T-helper 1 cell (primary cell): ENCODE data around the gene DCPS.
"Not testable (repeated sequence)": the region's sequence is repeated elsewhere in the genome, so short reads cannot be mapped to it uniquely, and the experiment has no call there.

ENCODE experiments used
- DNase-seq, 5 donors: peaks; one replicate each; pipeline ENCODE4 v3.0.0-alpha.2; 2012 to 2020

DCPS gene

DNA sequence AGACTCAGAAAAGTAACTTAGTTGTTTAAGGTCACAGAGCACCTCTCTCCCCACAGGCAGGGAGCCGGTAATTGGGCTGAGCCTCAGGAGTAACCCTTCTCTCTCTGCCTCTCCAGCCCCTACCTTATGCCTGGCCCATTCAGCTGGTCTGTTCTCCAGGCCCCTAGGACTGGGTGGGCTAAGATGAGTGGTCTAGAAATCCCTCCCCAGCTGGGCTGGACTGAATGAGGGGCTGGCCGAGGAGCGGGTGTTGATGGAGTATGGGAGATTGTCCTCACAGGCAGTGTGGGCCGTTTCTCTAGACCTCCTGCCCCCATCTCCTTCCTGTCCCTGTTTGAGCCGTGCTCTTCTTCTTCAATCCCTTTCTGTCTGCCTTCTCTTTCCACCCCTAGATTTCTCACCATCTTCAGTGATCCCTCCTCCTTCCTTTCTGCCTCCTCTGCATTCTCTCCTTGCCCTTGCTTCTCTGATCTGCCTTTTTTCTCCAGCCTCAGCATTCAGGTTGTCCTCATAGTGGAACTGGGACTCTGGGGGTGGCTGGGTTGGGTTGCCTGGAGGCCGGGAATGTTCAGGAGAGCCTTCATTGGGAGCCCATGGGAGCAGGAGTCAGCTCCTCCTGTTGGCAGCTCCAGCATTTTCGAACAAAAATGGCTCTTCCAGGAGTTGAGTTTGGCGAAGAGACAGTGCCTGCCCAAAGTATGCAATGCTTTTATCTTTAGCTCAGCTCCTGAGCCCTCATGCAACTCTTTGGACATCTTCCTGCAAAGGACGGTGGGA, 59.2 kb downstream of the DCPS start:
- no peak for DNase-seq

DNA sequence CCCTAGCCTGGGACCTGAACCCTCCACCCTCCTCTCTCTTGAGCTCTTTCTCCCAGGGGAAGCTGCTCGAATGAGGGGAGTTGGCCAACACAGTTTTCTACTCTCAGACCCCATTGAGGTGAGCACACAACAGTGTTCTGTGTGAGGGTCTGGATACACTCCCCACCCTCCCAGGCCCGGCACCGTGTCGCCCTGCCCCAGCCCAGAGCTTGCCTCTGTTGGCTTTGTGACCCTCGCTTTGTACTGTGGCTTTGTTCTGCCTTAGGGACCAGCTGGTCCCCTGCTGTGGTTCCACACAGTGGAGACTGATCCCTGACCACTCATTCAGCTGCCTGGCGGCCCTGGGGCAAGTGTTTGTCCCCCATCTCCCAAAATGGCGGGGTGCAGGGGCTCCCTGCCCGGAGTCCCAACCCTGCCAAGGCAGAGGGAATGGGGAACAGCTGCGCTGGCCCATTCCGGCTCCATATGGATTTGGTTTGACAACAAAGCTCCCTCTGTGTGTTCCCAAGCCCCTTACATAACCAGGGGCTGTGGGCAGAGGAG, 59.9 kb downstream of the DCPS start:
- DNase-seq = no peak

DNA sequence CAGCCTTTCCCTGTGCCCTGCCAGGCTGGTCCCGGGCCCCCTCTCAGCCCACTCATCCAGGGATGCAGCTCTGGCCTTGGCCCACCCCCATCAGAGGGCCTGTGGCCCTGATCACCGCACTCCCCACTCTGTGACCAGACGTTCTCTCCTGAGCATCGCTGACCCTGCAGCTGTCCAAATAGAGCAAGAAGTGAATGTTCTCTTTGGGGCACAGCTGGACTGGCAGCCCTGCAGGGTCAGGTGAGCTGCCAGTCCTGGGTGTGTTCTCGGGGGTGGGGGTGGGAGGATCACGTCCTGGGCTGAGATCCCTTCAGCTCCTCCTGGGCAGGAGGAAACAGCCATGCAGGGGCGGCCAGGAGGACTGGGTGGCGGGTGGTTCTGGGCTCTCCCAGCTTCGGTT, 60.9 kb downstream of the DCPS start:
- DNase-seq = not testable (repeated sequence)

DNA sequence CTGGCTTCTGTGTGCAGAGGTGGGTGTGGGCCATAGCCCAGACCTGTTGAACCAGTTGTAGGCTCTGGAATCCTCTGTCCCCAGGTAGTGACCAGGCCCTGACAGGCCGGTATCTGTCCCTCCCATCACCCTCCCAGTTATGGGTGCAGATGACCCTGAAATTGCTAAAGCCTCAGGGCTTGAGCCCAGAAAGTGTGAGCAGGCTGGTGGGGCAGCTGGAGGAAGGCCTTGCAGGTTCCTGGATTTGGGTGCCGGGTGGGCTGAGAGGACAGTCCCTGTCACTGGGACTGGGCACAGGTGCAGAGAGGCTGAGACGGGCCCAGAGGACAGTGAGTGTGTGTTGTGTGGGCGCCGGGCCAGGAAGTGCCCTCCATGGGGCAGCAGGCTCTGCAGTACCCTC, 61.6 kb downstream of the DCPS start:
- not testable (repeated sequence) for DNase-seq

DNA sequence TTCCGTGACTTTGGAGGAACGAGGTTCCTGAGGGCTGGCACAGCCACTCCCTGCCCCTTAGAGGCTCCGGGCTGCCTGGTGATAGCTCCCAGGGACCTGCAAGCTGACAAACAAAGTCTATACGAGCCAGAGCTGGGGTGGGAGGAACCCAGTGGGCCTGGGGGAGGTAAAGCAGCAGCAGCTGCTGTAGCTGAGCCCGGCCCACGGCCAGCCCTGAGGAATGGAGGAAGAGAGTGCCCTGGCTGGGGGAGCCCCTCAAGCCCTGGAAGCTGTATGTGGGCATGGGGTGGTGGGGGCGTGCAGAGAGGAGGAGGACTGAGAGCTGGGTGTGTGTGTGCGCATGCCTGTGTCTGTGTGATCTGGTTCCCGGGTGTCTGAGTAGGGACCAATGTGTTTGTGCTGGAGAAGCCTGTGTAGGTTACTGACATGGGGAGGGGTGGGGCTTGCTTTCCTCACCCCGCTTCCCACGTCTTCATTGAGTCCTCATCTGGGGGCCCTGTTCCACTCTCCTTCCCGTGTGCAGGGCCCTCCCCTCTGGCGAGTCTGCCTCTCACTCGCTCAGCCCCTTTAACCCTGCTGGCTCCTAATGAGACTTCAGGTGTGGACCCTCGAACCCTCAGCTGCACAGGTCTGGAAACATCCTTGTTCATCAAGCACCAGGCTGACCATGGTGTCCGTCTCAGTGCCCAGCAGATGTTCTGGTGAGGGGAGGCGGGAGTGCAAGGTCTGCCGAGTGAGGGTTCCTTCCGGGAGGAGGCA, 62.4 kb downstream of the DCPS start:
- no peak for DNase-seq

DNA sequence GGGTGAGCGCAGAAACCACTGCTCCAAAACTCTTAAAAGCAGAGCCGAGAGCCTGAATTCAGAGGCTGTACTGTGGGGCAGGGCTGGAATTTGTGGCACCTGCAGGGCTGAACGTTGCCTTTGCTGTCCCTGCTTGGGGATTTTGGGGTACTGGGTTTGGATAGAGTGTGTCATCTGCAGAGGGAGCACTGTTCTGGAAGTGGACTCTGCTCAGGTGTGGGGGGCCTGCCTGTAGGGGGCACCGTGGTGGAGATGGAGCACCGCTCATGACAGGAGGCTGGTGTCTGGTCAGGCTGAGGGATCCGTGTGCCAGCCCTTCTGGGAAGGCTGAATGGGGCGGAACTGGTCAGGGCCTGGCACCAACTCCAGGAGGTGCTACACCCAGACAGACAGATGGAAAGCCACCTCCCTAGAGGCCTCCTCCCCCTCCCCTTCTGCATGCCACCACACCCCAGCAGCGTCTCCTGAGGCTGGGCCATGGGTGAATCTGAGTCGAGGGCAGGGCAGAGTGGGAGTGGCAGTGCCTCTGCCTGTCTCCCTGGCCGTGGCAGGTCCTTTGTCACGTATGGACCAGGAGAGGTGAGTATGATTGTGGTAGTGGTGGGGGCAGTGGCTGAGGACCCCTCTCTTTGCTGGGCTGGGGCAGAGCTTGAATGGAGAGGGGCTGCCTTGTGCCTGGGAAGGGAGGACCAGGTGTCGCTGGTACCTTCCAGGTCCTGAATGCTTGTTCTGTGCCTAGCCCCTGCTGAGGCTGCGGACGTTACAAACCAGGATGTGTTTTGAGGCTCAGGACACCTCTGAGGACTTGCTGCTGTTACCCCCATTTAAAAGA, 63.2 kb downstream of the DCPS start:
- DNase-seq = not testable (repeated sequence)

DNA sequence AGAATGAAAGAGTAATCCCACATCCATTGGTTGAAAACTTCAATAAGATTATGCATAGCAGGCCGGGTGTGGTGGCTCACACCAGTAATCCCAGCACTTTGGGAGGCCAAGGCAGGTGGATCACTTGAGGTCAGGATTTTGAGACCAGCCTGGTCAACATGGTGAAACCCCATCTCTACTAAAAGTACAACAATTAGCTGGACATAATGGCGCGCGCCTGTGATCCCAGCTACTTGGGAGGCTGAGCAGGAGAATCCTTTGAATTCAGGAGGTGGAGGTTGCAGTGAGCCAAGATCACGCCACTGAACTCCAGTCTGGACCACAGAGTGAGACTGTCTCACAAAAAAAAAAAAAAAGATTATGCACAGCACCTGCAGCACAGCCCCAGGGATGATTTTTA, 63.9 kb downstream of the DCPS start:
- DNase-seq = not testable (repeated sequence)

DNA sequence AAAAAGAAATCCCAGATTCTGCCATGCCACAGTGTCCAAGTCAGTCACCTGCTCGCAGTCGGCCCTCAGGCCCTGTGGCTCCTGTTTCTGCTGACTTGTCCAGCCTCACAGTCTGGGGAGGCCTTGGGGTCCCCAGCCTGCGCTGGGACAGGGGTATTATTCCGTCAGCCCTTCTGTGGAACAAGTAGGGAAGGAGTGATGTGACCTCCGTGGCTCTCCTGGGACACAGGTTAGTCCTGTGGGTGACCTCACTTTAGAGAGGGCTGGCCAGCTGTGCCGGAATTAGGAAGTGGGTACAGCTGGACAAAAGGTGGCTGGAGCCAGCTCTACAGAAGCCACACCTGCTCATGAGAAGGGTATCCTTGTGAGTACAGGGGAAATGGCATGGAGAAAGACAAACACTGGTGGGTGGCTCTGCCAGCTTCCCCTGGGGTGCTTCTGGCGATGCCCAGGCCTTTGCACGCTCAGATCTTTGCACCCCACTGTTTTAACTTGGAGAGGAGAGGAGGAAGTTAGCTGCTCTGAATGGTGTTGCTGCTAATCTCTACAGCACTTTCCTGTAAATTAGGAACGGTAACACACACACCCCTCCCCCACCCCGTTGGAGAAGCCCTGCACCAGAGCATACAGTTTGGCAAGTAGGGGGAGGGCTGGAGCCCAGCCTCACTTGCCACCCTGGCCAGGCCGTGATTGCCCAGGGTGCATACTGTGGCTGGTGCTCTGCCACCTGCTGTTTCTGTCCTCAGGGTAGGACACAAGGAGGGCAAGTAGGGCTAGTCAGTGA, 64.7 kb downstream of the DCPS start:
- DNase-seq = peak in 1 of 5 donors; percentile 21

DNA sequence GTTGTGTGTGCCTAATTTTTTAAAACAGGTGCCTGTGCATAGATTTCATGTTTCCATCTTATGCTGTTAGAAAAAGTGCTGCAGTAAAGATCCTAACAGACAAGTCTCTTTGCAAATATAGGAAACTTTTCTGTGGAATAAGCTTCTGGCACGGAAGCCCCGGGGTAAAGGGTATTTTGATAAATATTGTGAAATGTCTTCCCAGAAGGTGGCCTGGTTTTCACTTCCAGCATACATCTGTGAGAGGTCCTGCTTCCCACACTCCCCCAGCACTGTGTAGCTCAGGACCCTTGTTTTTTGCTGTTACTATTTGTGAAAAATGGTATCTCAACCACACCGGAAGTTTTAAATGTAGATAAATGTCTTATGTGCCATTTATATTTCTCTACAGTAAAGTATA, 66.2 kb downstream of the DCPS start:
- no peak for DNase-seq

DNA sequence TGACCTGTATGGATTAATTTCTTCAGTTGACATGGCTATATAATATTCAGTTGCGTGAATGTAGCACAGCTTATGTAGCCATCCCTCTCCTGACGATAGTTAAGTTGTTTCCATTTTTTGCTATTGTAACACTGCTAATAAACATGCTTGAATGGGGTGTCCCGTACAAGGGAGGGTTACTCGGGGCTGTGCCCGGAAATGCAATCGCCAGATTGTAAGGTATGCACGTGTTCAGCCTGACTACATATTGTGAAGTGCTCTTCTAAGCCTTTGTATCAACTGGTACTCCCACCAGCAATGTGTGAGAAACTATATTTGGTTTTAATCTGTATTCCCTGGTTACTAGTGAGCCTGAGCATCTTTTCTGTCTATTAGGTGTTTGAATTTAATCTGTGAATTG, 67.7 kb downstream of the DCPS start:
- no peak for DNase-seq

DNA sequence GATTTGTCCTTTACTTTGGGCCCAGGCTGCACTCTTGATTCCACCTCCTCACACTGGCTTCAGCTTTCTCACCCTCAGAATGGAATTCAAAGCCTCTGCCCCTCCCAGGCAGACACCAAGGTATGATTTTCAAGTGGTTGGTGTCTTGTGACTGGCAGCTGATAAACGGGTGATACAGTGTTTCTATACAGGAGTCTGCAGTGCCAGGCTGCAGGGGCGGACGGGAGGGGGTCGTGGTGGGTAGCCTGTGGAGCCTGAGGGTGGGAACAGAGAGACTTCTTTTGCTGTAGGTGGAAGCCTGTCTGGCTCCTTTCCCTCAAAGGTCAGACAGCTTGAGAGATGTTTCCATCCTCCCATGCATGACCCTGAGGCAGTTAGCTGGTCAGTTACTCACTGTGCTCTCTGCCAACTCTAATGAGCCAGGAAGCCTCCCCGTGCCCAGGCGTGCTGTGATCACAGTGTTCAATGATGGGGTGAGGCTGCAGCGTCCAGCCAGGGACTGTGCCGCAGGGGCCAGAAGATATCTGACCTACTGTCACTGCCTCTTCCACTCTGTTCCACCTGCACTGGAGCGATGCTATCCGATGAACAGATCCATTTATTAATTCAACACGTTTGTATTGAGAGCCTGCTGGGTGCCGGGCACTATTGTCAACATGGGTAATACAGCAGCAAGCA, 69.7 kb downstream of the DCPS start:
- not testable (repeated sequence) for DNase-seq

DNA sequence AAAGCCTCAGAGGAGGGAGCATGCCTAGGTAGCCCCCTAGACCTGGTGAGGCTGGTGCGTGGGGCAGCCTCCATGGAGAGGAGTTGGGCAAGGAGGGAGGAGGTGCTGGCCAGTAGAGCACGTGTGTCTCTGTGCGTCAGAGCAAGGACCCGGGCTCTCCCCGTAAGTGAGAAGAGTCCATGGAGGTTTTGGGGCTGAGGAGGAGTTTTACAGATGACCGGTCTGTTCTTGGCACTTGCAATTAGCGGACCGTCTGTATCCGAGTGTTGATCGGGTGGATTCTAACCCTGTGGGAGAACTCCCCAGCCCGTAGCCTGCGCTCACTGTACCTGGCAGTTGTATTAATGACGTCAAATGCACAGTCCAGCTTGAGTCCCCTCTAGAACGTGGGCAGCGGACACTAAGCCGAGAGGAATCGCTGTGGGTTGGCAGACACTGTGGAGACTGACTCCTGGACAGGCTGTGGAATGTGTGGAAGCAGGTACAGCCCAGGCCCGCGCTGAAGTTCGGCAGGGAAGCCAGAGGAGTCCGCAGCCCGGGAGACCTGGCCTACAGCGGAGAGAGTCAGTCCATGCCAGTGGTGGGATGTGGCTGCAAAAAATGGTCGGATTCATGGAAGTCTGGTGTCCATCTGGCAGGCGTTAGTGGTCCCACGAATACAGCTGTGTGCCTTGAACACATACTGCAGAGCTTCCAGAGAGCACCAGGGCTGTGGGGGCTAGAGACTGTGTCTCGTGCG, 70.9 kb downstream of the DCPS start:
- not testable (repeated sequence) for DNase-seq

DNA sequence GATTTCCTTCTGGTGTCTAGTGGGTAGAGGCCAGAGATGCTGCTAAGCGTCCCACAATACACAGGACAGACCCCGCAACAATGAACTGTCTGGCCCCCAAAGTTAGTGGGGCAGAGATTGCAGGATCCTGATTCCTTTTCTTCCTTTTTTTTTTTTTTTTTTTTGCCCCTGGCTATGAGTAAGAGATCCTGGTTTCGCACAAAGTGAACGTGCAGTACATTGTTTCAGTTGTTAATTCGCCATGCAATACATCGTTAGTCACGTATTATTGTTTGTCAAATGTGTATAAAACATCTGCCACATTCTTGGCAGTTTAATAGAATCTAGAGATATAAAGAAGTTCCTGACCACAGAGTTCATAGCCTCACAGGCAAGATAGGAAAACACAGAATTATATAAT, 71.9 kb downstream of the DCPS start:
- DNase-seq = no peak

DNA sequence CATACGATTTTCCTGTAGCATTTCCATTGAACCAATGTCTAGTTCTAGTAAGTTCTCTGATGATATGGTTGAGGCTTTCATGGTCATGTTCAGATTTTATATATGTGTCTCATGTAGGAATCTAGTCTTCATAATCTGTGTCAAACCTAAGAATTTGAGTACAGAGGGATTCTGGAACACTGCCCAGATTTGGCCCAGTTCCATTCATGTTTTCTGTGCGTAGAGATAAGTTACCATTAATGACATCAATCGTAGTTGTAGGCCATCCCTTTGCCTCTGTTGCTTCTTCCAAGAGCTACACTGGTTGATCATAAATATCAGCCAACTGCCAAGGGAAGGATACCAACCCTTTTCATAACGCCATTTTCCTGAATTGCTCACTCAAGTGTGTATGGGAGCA, 74.9 kb downstream of the DCPS start:
- no peak for DNase-seq

DNA sequence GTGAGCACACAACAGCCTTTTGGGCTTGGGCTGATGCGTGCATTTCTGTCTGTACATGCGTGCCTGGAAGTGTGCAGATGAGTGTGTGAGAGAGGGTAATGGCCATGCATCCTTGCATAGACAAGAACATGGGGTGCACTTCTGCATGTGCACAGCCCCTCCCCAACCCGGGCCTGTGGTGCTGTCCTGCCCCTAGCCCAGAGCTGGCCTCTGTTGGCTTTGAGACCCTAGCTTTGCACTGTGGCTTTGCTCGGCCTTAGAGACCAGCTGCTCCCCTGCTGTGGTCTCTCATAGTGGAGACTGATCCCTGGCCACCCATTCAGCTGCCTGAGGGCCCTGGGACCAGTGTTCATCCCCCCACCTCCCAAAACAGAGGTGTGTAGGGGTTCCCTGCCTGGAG, 77.0 kb downstream of the DCPS start:
- DNase-seq = no peak

DNA sequence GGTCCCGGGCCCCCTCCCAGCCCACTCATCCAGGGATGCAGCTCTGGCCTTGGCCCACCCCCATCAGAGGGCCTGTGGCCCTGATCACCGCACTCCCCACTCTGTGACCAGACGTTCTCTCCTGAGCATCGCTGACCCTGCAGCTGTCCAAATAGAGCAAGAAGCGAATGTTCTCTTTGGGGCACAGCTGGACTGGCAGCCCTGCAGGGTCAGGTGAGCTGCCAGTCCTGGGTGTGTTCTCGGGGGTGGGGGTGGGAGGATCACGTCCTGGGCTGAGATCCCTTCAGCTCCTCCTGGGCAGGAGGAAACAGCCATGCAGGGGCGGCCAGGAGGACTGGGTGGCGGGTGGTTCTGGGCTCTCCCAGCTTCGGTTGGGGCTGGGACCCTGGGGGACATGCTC, 78.1 kb downstream of the DCPS start:
- DNase-seq = not testable (repeated sequence)

DNA sequence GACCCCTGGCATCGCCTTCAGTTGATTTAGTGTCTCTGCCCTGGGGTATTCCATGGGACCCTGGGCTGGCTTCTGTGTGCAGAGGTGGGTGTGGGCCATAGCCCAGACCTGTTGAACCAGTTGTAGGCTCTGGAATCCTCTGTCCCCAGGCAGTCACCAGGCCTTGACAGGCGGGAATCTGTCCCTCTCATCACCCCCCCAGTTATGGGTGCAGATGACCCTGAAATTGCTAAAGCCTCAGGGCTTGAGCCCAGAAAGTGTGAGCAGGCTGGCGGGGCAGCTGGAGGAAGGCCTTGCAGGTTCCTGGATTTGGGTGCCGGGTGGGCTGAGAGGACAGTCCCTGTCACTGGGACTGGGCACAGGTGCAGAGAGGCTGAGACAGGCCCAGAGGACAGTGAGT, 78.8 kb downstream of the DCPS start:
- not testable (repeated sequence) for DNase-seq

DNA sequence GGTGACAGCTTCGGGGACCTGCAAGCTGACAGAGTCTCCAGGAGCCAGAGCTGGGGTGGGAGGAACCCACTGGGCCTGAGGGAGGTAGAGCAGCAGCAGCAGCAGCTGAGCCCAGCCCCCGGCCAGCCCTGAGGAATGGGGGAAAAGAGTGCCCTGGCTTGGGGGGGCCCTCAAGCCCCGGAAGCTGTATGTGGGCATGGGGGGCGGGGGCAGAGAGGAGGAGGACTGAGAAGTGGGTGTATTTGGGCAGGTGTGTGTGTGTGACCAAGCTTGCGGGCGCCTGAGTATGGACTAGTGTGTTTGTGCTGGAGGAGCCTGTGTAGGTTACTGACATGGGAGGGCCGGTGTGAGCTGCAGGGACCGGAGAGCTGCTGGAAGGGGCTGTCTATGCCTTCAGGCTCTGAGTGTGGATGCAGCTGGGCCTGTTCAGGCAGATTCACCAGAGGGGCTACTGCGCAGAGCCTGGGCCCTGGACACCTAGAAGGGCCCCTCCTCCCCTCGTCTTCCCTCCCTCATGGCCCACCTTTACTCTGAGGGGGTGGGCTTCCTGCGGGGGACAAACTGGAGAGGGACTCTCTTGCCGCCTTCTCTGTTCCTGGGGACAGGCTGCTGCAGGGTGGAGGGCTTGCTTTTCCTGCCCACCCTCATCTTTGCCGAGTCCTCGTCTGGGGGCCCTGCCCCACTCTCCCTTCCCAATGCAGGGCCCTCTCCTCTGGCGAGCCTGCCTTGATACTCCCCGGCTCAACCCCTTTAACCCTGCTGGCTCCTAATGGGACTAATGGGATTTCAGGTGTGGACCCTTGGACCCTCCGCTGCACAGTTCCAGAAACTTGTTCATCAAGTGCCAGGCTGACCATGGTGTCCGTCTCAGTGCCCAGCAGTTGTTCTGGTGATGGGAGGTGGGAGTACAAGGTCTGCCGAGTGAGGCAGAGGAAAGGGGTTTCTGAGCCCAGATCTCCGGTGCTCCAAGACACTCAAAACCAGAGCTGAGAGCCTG, 79.8 kb downstream of the DCPS start:
- no peak for DNase-seq

DNA sequence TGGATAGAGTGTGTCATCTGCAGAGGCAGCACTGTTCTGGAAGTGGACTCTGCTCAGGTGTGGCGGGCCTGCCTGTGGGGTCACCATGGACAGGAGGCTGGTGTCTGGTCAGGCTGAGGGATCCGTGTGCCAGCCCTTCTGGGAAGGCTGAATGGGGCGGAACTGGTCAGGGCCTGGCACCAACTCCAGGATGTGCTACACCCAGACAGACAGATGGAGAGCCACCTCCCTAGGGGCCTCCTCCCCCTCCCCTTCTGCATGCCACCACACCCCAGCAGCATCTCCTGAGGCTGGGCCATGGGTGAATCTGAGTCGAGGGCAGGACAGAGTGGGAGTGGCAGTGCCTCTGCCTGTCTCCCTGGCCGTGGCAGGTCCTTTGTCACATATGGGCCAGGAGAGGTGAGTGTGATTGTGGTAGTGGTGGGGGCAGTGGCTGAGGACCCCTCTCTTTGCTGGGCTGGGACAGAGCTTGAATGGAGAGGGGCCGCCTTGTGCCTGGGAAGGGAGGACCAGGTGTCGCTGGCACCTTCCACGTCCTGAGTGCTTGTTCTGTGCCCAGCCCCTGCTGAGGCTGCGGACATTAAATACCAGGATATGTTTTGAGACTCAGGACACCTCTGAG, 80.7 kb downstream of the DCPS start:
- no peak for DNase-seq
